Measurements from ENCODE around the gene IQGAP2. TPM values are rescaled to one million over a fixed set of nuclear protein-coding genes. Genes with fewer than 3 reads are reported as not detected.

IQGAP2 gene
- total RNA-seq, 4 donors from 2014 or later, result 3.5 to 18.5 (median 13.7) TPM

DNA sequence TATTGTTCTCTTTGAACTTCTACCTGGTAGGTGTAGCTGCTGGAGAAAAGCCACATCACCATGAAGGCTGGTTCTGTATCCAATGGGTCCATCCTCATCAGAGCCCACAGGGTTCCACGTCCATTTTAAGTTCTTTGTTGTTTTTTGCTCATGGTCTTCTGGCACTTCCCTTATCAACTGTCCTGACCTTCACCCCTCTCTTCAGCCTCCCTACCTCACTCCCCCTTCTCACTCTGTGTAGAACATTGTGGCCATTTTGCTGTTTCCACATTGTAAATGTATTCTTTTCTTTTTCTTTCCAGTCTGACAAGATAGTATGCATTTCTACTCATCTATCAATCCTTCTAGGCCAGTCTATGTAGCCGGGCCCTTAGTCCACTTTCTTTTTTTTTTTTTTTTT lies 264.4 kb downstream of the IQGAP2 start:
- H3K4me3 ChIP-seq (ENCODE audit: low read depth, poor library complexity, severe bottlenecking), result no peak overlapping the region

DNA sequence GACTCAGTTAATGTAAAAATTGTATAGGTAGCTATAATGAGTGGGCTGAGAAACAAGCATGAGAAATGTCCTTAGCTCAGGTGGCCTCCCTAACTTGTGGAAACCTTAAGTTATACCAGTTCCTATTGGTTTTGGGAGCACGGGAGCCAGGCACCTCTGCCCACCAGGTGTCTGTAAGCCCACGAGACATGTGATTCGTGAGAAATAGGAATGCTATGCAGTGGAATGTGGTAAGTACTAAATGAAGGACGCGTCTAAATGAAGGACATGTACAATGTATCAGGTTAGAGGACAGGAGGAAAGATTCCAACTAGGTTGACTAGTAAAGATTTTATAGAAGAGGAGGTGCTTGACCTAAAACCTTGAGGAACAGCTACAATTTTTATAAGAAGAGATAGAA lies 266.2 kb downstream of the IQGAP2 start:
- intact Hi-C loops (cut with DNase I; ENCODE audit: low total_unique reads), result no loop called here

More for the DNA sequence above, 264.4 kb downstream of the IQGAP2 start:
- TF ChIP-seq, protein P1, sequence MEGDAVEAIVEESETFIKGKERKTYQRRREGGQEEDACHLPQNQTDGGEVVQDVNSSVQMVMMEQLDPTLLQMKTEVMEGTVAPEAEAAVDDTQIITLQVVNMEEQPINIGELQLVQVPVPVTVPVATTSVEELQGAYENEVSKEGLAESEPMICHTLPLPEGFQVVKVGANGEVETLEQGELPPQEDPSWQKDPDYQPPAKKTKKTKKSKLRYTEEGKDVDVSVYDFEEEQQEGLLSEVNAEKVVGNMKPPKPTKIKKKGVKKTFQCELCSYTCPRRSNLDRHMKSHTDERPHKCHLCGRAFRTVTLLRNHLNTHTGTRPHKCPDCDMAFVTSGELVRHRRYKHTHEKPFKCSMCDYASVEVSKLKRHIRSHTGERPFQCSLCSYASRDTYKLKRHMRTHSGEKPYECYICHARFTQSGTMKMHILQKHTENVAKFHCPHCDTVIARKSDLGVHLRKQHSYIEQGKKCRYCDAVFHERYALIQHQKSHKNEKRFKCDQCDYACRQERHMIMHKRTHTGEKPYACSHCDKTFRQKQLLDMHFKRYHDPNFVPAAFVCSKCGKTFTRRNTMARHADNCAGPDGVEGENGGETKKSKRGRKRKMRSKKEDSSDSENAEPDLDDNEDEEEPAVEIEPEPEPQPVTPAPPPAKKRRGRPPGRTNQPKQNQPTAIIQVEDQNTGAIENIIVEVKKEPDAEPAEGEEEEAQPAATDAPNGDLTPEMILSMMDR (IDR thresholded peaks at IDR 0.05), result no peak
- TF ChIP-seq POLR2A (IDR thresholded peaks at IDR 0.05), result no peak
- intact Hi-C loops (cut with DNase I; ENCODE audit: low total_unique reads), result no loop called here
- 86 to 89% methylated on average over 2 of the region's 2 CpGs for WGBS, 2 donors
- no peak for DNase-seq (ENCODE audit: low spot score in 2 of 2)

DNA sequence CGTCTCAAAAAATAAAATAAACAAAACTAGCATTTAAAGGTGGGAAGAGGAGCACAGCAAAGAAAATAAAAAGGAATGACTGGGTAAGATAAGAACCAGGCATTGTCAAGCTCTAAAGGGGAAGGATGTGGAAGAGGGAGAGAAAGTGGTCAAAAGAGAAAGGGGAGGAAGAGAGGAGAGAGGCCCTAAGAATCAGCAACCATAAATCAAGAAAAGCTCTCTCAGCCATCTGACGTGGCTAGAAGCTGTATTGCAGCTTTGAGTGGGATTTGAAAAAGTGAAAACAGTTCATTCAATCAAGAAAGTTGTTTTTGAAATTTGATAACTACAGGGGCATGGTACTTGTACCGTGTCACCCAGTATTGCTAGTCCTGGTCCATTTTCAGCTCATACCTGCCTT lies 267.4 kb downstream of the IQGAP2 start:
- H3K4me3 ChIP-seq (ENCODE audit: low read depth, poor library complexity, severe bottlenecking), result no peak overlapping the region
- no peak for TF ChIP-seq POLR2A (IDR thresholded peaks at IDR 0.05)
- TF ChIP-seq, protein P1 (IDR thresholded peaks at IDR 0.05), result no peak
- WGBS, 2 donors, result 86 to 94% methylated on average over 3 of the region's 3 CpGs
- intact Hi-C loops (cut with DNase I; ENCODE audit: low total_unique reads), result no loop called here
- no peak for DNase-seq (ENCODE audit: low spot score in 2 of 2)

More for the DNA sequence above, 266.2 kb downstream of the IQGAP2 start:
- no peak overlapping the region for H3K4me3 ChIP-seq (ENCODE audit: low read depth, poor library complexity, severe bottlenecking)
- TF ChIP-seq, protein P1 (IDR thresholded peaks at IDR 0.05), result no peak
- no peak for TF ChIP-seq POLR2A (IDR thresholded peaks at IDR 0.05)
- 92 to 97% methylated on average over 5 of the region's 5 CpGs for WGBS, 2 donors
- no peak for DNase-seq (ENCODE audit: low spot score in 2 of 2)

DNA sequence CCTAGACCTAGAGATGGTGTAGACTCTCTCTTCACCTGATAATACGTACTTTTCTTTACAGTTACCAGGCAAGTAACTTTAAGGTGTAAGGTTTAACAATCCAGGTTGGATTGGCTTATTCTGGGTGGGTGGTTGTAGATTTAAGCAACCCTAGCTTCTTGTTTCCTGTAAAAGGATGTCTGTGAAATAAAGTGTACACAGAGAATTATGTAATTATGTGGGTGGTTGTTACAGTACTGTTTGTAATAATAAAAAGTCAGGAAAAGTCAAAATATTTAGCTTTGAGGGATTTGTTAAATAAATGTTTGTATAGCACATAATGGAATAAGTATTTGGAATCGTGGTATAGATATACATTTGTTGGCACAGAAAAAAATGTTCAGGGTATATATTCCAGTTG lies 269.2 kb downstream of the IQGAP2 start:
- DNase-seq (ENCODE audit: low spot score in 2 of 2), result no peak
- TF ChIP-seq POLR2A (IDR thresholded peaks at IDR 0.05), result no peak
- TF ChIP-seq, protein P1 (IDR thresholded peaks at IDR 0.05), result no peak
- WGBS, 2 donors, result 84 to 88% methylated on average over 2 of the region's 2 CpGs
- intact Hi-C loops (cut with DNase I; ENCODE audit: low total_unique reads), result no loop called here
- H3K4me3 ChIP-seq (ENCODE audit: low read depth, poor library complexity, severe bottlenecking), result no peak overlapping the region

DNA sequence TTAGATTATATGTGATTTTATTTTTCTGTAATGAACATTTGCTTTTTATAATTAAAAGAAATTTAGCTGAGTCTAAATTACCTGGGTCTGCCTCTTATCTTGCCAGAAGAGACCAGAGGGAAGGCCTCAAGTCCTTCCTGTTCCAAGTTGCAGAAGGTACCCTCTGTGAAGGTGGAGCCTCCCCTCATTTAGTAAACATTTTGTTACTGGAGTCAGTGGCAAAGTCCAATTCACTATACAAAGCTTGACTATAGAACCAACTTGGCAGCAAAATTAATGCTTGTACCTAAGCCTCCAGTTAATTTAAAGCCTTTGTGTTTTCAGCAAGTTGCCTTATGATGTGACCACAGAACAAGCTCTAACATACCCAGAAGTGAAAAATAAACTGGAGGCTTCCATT lies 270.0 kb downstream of the IQGAP2 start:
- no peak for DNase-seq (ENCODE audit: low spot score in 2 of 2)
- intact Hi-C loops (cut with DNase I; ENCODE audit: low total_unique reads), result no loop called here
- TF ChIP-seq, protein P1 (IDR thresholded peaks at IDR 0.05), result no peak
- TF ChIP-seq POLR2A (IDR thresholded peaks at IDR 0.05), result no peak
- no peak overlapping the region for H3K4me3 ChIP-seq (ENCODE audit: low read depth, poor library complexity, severe bottlenecking)

DNA sequence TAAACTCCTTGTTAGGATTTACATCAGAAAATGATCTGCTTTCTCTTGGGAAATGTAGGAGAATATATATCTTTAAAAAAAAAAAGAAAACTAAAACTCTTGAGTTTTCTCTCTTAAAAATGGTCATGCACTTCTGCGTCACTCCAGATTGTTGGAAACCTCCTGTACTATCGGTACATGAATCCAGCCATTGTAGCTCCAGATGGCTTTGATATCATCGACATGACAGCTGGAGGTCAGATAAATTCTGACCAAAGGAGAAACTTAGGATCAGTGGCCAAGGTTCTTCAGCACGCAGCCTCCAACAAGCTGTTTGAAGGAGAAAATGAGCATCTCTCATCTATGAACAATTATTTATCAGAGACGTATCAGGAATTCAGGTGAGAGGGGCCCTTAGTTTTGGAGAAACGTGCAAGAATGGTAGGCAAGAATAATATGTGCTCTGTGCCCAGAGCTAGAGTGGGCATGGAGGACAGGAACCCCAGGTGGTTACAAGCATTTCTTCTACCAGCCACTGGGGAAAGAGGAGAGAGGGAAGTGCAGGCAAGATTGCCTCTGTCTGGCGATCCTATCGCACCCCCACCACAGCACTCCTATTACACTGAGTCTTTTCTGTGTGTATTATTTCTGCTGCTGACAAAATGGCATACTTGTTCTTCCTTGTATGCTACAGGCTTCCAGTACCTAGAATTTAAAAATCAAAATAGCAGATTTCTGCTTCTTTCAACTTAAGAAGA lies 271.4 kb downstream of the IQGAP2 start:
- WGBS, 2 donors, result 88 to 91% methylated on average over 8 of the region's 8 CpGs
- intact Hi-C loops (cut with DNase I; ENCODE audit: low total_unique reads), result no loop called here
- no peak for DNase-seq (ENCODE audit: low spot score in 2 of 2)
- TF ChIP-seq, protein P1 (IDR thresholded peaks at IDR 0.05), result no peak
- TF ChIP-seq POLR2A (IDR thresholded peaks at IDR 0.05), result no peak
- H3K4me3 ChIP-seq (ENCODE audit: low read depth, poor library complexity, severe bottlenecking), result no peak overlapping the region
